ENCODE data around the gene MAMLD1. TPM values are rescaled to one million over a fixed set of nuclear protein-coding genes. Genes with fewer than 3 reads are reported as not detected.

The MAMLD1 gene
- total and polyA plus RNA-seq, 2 donors (not counting 3 experiments of a cell fraction or from before 2014, with no cell fraction given), result 2.5 to 5.6 TPM

- intact Hi-C loops (cut with micrococcal nuclease) (loop anchor here (10.0 kb wide), 3 partner anchors 206 to 326 kb away; no protein-coding TSS in a partner anchor), dilution Hi-C loops (cut with MboI; ENCODE audit: extremely low pct_ligation_motif_present, low sequenced_read_pairs) (no loop called here)
- CTCF ChIA-PET, result interaction anchor here (0.6 to 5.0 kb wide), 6 partner anchors 156 to 411 kb away, joined by 3 to 22 read pairs (median 3); no protein-coding TSS in a partner anchor
- H3K27me3 ChIP-seq (ENCODE audit: control insufficient read depth in 2 of 2, insufficient read depth in 2 of 2, low read length in 2 of 2), result peaks cover 15 to 16% of the 10 kb centered on the region in 2 experiments
- no peak overlapping the region for H2AFZ ChIP-seq (ENCODE audit: low read depth, low read length)
- no peak overlapping the region for H3K9ac ChIP-seq (replicated peaks; ENCODE audit: extremely low read depth, insufficient read depth, low read length)
- TF ChIP-seq POLR2AphosphoS5 (IDR thresholded peaks at IDR 0.05; ENCODE audit: insufficient read depth, low read depth, low read length) (no peak), CTCF (IDR thresholded peaks at IDR 0.05; ENCODE audit: extremely low read depth in 1 of 2, insufficient read depth in 1 of 2, low read depth in 1 of 2, low read length in 2 of 2) (no peak), JUN (IDR thresholded peaks at IDR 0.05; ENCODE audit: borderline replicate concordance, insufficient read depth, insufficient read length, low read depth) (no peak), GATA2 (IDR thresholded peaks at IDR 0.05; ENCODE audit: insufficient read depth, insufficient read length, low read depth, low read length) (no peak), POLR2A (IDR thresholded peaks at IDR 0.05; ENCODE audit: low read depth, low read length) (no peak), EZH2 (IDR thresholded peaks at IDR 0.05; ENCODE audit: borderline replicate concordance, low read depth, low read length, severe bottlenecking) (no peak), FOS (IDR thresholded peaks at IDR 0.05; ENCODE audit: borderline replicate concordance, insufficient read depth, low read length) (no peak), MAX (IDR thresholded peaks at IDR 0.05; ENCODE audit: insufficient read depth, insufficient read length) (no peak), MYC (IDR thresholded peaks at IDR 0.05; ENCODE audit: low read depth, low read length) (no peak)
- H3K9me3 ChIP-seq (replicated peaks; ENCODE audit: control insufficient read depth, insufficient read depth, low read length), result no peaks in the 10 kb centered on the region
- no peaks in the 10 kb centered on the region for H3K9me1 ChIP-seq (replicated peaks; ENCODE audit: control insufficient read depth, extremely low read depth, insufficient read depth, low read length)
- H3K79me2 ChIP-seq (ENCODE audit: control insufficient read depth, insufficient read depth, low read length), result no peaks in the 10 kb centered on the region
- no peak overlapping the region for H3K4me3 ChIP-seq (replicated peaks in 1 of 3; ENCODE audit: insufficient read depth in 1 of 3, low read depth in 1 of 3, low read length in 3 of 3)
- no peak overlapping the region for H3K27ac ChIP-seq (ENCODE audit: insufficient read depth, low read depth, low read length)
- BruUV-seq (replicated peaks), result no TSS peak
- peaks cover 4% of the 10 kb centered on the region for H3K4me1 ChIP-seq (ENCODE audit: control insufficient read depth, extremely low read depth, insufficient read depth, low read length)
- POLR2A ChIA-PET, result no interaction called here
- H3K4me2 ChIP-seq (ENCODE audit: insufficient read depth, low read length), result peak overlapping the region; percentile 57
- DNase-seq (ENCODE audit: low read depth, low spot score) (no peak), FAIRE-seq (no peak)
- no peaks in the 10 kb centered on the region for H3K36me3 ChIP-seq (ENCODE audit: control insufficient read depth in 2 of 2, extremely low read depth in 1 of 2, insufficient read depth in 2 of 2, low read length in 2 of 2)
- no peaks in the 10 kb centered on the region for H4K20me1 ChIP-seq (replicated peaks; ENCODE audit: control insufficient read depth, extremely low read depth, insufficient read depth, low read length)
These were observed 1.9 kb upstream of the MAMLD1 start for GRCh38 chrX:150361070-150361776.

Measured in endothelial cell of umbilical vein (primary cell).